Uterus (tissue), 4 donors: ENCODE results near the gene MSANTD3. TPM values are rescaled to one million over a fixed set of nuclear protein-coding genes. Genes with fewer than 3 reads are reported as not detected.
"Not testable (repeated sequence)": the region's sequence is repeated elsewhere in the genome, so short reads cannot be mapped to it uniquely, and the experiment has no call there.

Experiments used
- DNase-seq, 2 donors: peaks; one replicate each; pipeline ENCODE4 v3.0.0-alpha.2; 2019 to 2020
- H3K27ac ChIP-seq, 2 donors: fragments of 200-600 bp; sonication (generic); 1 replicate in 1 of 2; 2 replicates in 1 of 2; pipeline ENCODE4 v1.5.1; 2016 to 2018
- H3K27me3 ChIP-seq, 2 donors: fragments of 200-600 bp; sonication (generic); one replicate each; pipeline ENCODE4 v1.5.1; 2018 to 2019; ENCODE audit warnings: control low read depth in 1 of 2
- H3K36me3 ChIP-seq, 2 donors: fragments of 200-600 bp; sonication (generic); one replicate each; pipeline ENCODE4 v1.5.1; 2019; ENCODE audit warnings: control low read depth in 1 of 2
- H3K4me1 ChIP-seq, 2 donors: fragments of 200-600 bp; sonication (generic); one replicate each; pipeline ENCODE4 v1.5.1; 2018 to 2019; ENCODE audit warnings: control low read depth in 1 of 2
- H3K4me3 ChIP-seq, 2 donors: fragments of 200-600 bp; sonication (generic); 1 replicate in 1 of 2; 2 replicates in 1 of 2; pipeline ENCODE4 v1.5.1; 2018 to 2019; ENCODE audit warnings: mild to moderate bottlenecking in 1 of 2
- H3K9me3 ChIP-seq, 2 donors: fragments of 200-600 bp; sonication (generic); one replicate each; pipeline ENCODE4 v1.5.1; 2019; ENCODE audit warnings: control low read depth in 1 of 2
- POLR2A ChIP-seq, 2 donors: fragments of 450-650 bp; IDR thresholded peaks; one replicate each; pipeline ENCODE4 v1.6.1; 2016; ENCODE audit warnings: antibody characterized with exemption in 2 of 2, mild to moderate bottlenecking in 1 of 2, moderate library complexity in 1 of 2
- intact Hi-C: fragments of 100-400 bp; cut with DNase I; formaldehyde crosslinking; loops from one replicate; pipeline ENCODE4 v1.15.1; 2023; ENCODE audit warnings: low total_unique reads
- total RNA-seq, 4 donors: library from RNA; depleted of rRNA in 3 of 4; stranded (reverse); fragments of >200 nt in 3 of 4; gene quantifications; one replicate each; pipeline versions ENCODE4 v1.1.0 to v1.2.4, GENCODE V29; 2014 to 2023
- TF ChIP-seq, protein P1 (sequence below), 4 experiments: fragments of 200-600 bp in 2 of 4; fragments of 450-650 bp in 2 of 4; sonication (generic) in 2 of 4; IDR thresholded peaks; one replicate each; pipeline ENCODE4 v1.5.1; 2016 to 2019; ENCODE audit warnings: antibody characterized with exemption in 4 of 4, mild to moderate bottlenecking in 2 of 4, moderate library complexity in 1 of 4
- donor health status: DM: yes; HTN: yes; CAD: no.

MSANTD3 gene
- total RNA-seq, 4 donors from 2014 or later, result 7.4 to 28.1 (median 20.2) TPM

DNA sequence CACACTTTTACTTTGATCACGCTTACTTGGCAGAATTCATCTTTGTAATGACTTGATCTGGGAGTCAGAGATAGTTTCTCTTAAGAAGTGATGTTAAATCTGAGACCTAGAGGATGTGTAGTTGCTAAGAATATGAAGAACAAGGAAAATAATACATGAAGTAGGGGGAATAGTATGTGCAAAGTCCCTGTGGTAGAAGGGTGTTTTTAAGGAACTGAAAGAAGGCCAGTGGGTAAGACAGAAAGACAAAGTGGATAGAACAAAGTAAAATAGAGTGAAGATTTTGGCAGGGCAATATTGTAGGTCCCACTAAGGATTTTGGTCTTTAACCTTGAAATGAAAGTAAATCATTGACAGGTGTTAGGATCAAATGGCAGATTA, 17.8 kb upstream of the MSANTD3 start:
- no peaks in the 10 kb centered on the region for H3K4me1 ChIP-seq
- no peak overlapping the region for H3K4me3 ChIP-seq
- no peak for TF ChIP-seq POLR2A (IDR thresholded peaks at IDR 0.05)
- TF ChIP-seq, protein P1, sequence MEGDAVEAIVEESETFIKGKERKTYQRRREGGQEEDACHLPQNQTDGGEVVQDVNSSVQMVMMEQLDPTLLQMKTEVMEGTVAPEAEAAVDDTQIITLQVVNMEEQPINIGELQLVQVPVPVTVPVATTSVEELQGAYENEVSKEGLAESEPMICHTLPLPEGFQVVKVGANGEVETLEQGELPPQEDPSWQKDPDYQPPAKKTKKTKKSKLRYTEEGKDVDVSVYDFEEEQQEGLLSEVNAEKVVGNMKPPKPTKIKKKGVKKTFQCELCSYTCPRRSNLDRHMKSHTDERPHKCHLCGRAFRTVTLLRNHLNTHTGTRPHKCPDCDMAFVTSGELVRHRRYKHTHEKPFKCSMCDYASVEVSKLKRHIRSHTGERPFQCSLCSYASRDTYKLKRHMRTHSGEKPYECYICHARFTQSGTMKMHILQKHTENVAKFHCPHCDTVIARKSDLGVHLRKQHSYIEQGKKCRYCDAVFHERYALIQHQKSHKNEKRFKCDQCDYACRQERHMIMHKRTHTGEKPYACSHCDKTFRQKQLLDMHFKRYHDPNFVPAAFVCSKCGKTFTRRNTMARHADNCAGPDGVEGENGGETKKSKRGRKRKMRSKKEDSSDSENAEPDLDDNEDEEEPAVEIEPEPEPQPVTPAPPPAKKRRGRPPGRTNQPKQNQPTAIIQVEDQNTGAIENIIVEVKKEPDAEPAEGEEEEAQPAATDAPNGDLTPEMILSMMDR (IDR thresholded peaks at IDR 0.05), result no peak
- no peaks in the 10 kb centered on the region for H3K9me3 ChIP-seq
- no peak overlapping the region for H3K27ac ChIP-seq
- intact Hi-C loops, result no loop called here
- no peaks in the 10 kb centered on the region for H3K27me3 ChIP-seq
- DNase-seq, result no peak
- no peaks in the 10 kb centered on the region for H3K36me3 ChIP-seq

- Histone ChIP-seq H3K36me3 (no peaks in the 10 kb centered on the region), H3K27me3 (no peaks in the 10 kb centered on the region), H3K4me3 (peak overlapping the region; percentile 37 to 40), H3K4me1 (no peaks in the 10 kb centered on the region), H3K9me3 (no peaks in the 10 kb centered on the region), H3K27ac (peak overlapping the region in 1 of 2 donors; percentile 32)
- TF ChIP-seq POLR2A (IDR thresholded peaks at IDR 0.05), result peak in 1 of 2 donors; percentile 31
- TF ChIP-seq, protein P1 (IDR thresholded peaks at IDR 0.05), result no peak
- peak; percentile 88 to 90 for DNase-seq
- intact Hi-C loops, result loop anchor here (10.0 kb wide), 1 partner anchor 587 kb away; the partner anchor contains the start of gene NR4A3
These were observed 15.3 kb upstream of the MSANTD3 start for GRCh38 chr9:100411472-100412283.

DNA sequence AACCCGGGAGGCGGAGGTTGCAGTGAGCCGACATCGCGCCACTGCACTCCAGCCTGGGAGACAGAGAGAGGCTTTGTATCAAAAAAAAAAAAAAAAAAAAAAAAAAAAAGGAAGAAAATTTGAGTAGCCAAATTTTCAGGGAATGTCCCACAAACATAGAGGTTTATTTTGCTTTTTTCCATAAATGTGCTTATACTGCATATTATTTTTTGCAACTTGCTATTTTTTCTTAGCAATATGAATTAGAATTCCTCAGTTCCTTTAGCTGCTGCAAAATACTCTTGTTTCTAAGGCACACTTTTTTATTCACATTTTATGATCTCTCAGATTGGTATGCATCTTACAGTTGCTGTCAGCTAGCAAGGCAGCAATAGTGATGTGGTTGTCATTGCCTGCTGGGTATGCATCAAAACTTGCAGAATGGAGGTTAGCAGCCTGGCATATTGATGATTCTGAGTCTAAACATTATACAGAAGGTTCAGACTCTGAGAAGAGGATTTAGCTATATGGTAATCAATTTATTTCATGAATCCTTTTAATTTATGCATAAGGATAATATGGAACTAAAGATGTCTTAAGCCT, 13.0 kb upstream of the MSANTD3 start:
- Histone ChIP-seq H3K9me3 (no peaks in the 10 kb centered on the region), H3K4me3 (no peak overlapping the region), H3K36me3 (no peaks in the 10 kb centered on the region), H3K4me1 (no peaks in the 10 kb centered on the region), H3K27ac (no peak overlapping the region), H3K27me3 (no peaks in the 10 kb centered on the region)
- intact Hi-C loops, result loop anchor here (10.0 kb wide), 1 partner anchor 589 kb away; the partner anchor contains the start of gene NR4A3
- no peak for TF ChIP-seq POLR2A (IDR thresholded peaks at IDR 0.05)
- TF ChIP-seq, protein P1 (IDR thresholded peaks at IDR 0.05), result no peak
- no peak for DNase-seq

GRCh38 chr9:100417815-100418214, 9.1 kb upstream of the MSANTD3 start:
- H3K4me1 ChIP-seq, result no peaks in the 10 kb centered on the region
- no peak for DNase-seq
- intact Hi-C loops, result loop anchor here (10.0 kb wide), 1 partner anchor 593 kb away; the partner anchor contains the start of gene NR4A3
- no peak overlapping the region for H3K27ac ChIP-seq
- TF ChIP-seq, protein P1 (IDR thresholded peaks at IDR 0.05), result no peak
- TF ChIP-seq POLR2A (IDR thresholded peaks at IDR 0.05), result no peak
- no peaks in the 10 kb centered on the region for H3K9me3 ChIP-seq
- H3K27me3 ChIP-seq, result no peaks in the 10 kb centered on the region
- no peak overlapping the region for H3K4me3 ChIP-seq
- no peaks in the 10 kb centered on the region for H3K36me3 ChIP-seq

DNA sequence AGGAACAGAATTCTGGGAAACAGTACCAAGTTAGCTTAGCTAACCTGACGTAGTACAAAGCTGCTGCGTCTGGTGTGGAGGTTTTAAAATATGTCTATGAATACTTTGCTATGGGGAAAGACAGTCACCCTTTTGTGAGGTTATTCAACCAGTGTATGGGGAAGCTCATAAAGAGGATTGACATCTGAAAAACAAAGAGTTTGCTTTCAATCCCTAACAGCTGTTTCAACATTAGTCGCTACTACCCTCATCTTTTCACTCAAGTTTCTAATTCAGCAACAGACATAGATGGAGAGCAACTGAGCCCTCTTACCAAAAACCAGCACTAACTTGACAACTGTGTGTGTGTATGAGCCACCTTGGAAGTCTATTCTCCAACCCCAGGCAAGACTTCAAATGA, 7.8 kb upstream of the MSANTD3 start:
- Histone ChIP-seq H3K4me3 (no peak overlapping the region), H3K27me3 (no peaks in the 10 kb centered on the region)

DNA sequence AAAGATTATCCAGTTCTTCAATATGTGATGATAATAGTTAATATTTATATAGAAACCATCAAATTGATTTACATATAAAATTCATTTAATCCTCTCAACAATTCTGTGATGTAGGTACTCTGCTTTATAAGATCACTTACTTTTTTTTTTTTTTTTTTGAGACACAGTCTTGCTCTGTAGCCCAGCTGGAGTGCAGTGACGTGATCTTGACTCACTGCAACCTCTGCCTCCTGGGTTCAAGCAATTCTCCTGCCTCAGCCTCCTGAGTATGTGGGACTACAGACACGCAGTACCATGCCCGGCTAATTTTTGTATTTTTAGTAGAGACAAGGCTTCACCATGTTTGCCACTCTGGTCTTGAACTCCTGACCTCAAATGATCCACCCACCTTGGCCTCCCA, 5.8 kb upstream of the MSANTD3 start:
- not testable (repeated sequence) for H3K27me3 ChIP-seq, H3K27ac ChIP-seq, H3K4me1 ChIP-seq, H3K4me3 ChIP-seq, H3K36me3 ChIP-seq, H3K9me3 ChIP-seq, DNase-seq
- intact Hi-C loops, result loop anchor here (10.0 kb wide), 1 partner anchor 66 kb away; the partner anchor contains the start of gene TEX10

More for the DNA sequence above, 7.8 kb upstream of the MSANTD3 start:
- no peaks in the 10 kb centered on the region for H3K9me3 ChIP-seq
- no peak for DNase-seq
- no peak for TF ChIP-seq POLR2A (IDR thresholded peaks at IDR 0.05)
- TF ChIP-seq, protein P1 (IDR thresholded peaks at IDR 0.05), result no peak
- H3K4me1 ChIP-seq, result no peaks in the 10 kb centered on the region
- no peak overlapping the region for H3K27ac ChIP-seq
- H3K36me3 ChIP-seq, result no peaks in the 10 kb centered on the region
- intact Hi-C loops, result loop anchor here (10.0 kb wide), 1 partner anchor 594 kb away; the partner anchor contains the start of gene NR4A3
